ENCODE measurements around the gene SUZ12. TPM values are rescaled to one million over a fixed set of nuclear protein-coding genes. Genes with fewer than 3 reads are reported as not detected.
"Not testable (repeated sequence)": the region's sequence is repeated elsewhere in the genome, so short reads cannot be mapped to it uniquely, and the experiment has no call there.

Gene SUZ12
- total RNA-seq, 4 donors from 2014 or later = 19.9 to 32.1 (median 23.8) TPM

GRCh38 chr17:31974269-31975071 lies 37.7 kb downstream of the SUZ12 start:
- WGBS, 2 donors = 96% methylated on average over 14 of the region's 14 CpGs
- H3K9me3 ChIP-seq; H3K27me3 ChIP-seq; H3K4me3 ChIP-seq (replicated peaks in 1 of 3); DNase-seq; H3K4me1 ChIP-seq; intact Hi-C loops (cut with DNase I); H3K27ac ChIP-seq: not testable (repeated sequence)
- H3K36me3 ChIP-seq = peaks cover 6 to 17% of the 10 kb centered on the region in 2 donors

- H3K4me3 ChIP-seq (replicated peaks in 1 of 3); H3K9me3 ChIP-seq; DNase-seq; H3K4me1 ChIP-seq; intact Hi-C loops (cut with DNase I); H3K27ac ChIP-seq; H3K27me3 ChIP-seq: not testable (repeated sequence)
- peaks cover 6 to 17% of the 10 kb centered on the region in 2 donors for H3K36me3 ChIP-seq
- 91 to 92% methylated on average over 5 of the region's 5 CpGs for WGBS, 2 donors
Measured at GRCh38 chr17:31975391-31975790, 38.6 kb downstream of the SUZ12 start.

DNA sequence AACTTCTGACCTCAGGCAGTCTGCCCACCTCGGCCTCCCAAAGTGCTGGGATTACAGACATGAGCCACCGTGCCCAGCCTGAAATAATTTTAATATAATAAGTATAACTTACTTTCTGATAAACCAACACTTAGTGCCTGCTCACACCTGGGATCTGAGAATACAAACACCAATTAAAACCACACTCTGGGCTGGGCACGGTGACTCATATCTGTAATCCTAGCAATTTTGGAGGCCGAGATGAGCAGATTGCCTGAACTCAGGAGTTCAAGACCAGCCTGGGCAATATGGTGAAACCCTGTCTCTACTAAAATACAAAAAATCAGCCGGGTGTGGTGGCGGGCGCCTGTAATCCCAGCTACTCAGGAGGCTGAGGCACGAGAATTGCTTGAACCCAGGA lies 55.0 kb downstream of the SUZ12 start:
- H3K9me3 ChIP-seq = not testable (repeated sequence)
- H3K36me3 ChIP-seq = peaks cover 28 to 48% of the 10 kb centered on the region in 2 donors

GRCh38 chr17:31997005-31997404 lies 60.2 kb downstream of the SUZ12 start:
- 95 to 98% methylated on average over 6 of the region's 6 CpGs for WGBS, 2 donors
- H3K36me3 ChIP-seq = peaks cover 22 to 48% of the 10 kb centered on the region in 2 donors
- intact Hi-C loops (cut with DNase I) = no loop called here

More for the DNA sequence above, 55.0 kb downstream of the SUZ12 start:
- H3K4me3 ChIP-seq (replicated peaks in 1 of 3); H3K27ac ChIP-seq; H3K4me1 ChIP-seq; DNase-seq; intact Hi-C loops (cut with DNase I); H3K27me3 ChIP-seq: not testable (repeated sequence)
- WGBS, 2 donors = 96 to 100% methylated on average over 8 of the region's 8 CpGs

GRCh38 chr17:32006957-32007462 lies 70.2 kb downstream of the SUZ12 start, which contains the start of gene LRRC37B:
TSS of gene LRRC37B (plus strand) at chr17:32007383. CDS start at chr17:32021393, 14,010 bp downstream.
- TF ChIP-seq POLR2A (IDR thresholded peaks at IDR 0.05) = peak in 1 of 2 donors; percentile 71
- TF ChIP-seq, protein P1, sequence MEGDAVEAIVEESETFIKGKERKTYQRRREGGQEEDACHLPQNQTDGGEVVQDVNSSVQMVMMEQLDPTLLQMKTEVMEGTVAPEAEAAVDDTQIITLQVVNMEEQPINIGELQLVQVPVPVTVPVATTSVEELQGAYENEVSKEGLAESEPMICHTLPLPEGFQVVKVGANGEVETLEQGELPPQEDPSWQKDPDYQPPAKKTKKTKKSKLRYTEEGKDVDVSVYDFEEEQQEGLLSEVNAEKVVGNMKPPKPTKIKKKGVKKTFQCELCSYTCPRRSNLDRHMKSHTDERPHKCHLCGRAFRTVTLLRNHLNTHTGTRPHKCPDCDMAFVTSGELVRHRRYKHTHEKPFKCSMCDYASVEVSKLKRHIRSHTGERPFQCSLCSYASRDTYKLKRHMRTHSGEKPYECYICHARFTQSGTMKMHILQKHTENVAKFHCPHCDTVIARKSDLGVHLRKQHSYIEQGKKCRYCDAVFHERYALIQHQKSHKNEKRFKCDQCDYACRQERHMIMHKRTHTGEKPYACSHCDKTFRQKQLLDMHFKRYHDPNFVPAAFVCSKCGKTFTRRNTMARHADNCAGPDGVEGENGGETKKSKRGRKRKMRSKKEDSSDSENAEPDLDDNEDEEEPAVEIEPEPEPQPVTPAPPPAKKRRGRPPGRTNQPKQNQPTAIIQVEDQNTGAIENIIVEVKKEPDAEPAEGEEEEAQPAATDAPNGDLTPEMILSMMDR (IDR thresholded peaks at IDR 0.05) = peak; percentile 50 to 99 (median 94)
- Histone ChIP-seq H3K9me3 (no peaks in the 10 kb centered on the region), H3K4me1 (peaks cover 0 to 11% of the 10 kb centered on the region in 2 donors), H3K4me3 (replicated peaks in 1 of 3) (peak within 1 kb of the TSS; percentile 31 to 86 (median 83)), H3K36me3 (no peaks in the 10 kb centered on the region), H3K27ac (peak within 1 kb of the TSS; percentile 45 to 76 (median 59)), H3K27me3 (no peaks in the 10 kb centered on the region)
- DNase-seq = peak; percentile 85 to 89
- intact Hi-C loops (cut with DNase I) = no loop called here
- WGBS, 2 donors = 1% methylated on average over 28 to 37 of the region's 51 CpGs

More at GRCh38 chr17:31997005-31997404, 60.2 kb downstream of the SUZ12 start:
- no peak overlapping the region for H3K4me3 ChIP-seq (replicated peaks in 1 of 3)
- no peaks in the 10 kb centered on the region for H3K9me3 ChIP-seq
- TF ChIP-seq POLR2A (IDR thresholded peaks at IDR 0.05) = no peak
- TF ChIP-seq, protein P1 (IDR thresholded peaks at IDR 0.05) = no peak
- no peak for DNase-seq
- no peak overlapping the region for H3K27ac ChIP-seq
- no peaks in the 10 kb centered on the region for H3K4me1 ChIP-seq
- no peaks in the 10 kb centered on the region for H3K27me3 ChIP-seq

DNA sequence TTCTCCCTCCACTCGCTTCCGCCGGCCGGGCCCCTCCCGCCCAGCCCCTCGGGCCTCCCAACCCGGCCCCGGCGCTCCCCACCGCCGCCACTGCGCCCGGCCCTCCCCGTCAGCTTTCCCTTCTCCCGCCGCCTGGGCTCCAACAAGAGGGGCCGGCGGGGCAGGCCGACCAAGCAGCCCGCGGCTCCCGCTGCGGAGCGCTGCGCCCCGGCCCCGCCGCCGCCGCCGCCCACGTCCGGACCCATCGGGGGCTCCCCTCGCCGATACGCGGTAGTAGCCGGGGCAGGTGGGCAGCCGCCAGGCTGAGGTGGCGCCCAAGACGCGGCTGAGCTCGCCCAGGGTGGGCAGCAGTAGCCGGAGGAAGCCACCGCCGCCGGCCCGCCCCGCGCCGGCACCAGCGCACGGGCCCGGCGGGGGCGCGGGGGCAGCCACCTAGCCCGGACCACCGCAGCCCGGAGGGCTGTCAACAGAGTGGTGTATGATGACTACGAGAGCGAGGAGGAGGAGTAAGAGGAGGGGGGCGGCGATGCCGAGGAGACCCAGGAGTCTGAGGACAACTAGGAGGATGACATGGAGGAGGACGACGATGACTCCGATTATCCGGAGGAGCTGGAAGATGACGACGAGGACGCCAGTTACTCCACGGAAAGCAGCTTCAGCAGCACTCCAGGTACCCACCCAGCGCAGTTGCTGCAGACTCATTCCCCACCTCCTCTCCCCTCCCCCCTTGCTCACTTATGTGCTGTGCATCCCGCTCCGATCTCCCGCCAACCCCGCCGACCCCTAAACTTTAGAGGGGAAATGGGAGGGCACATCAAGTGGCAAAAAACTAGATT lies 70.9 kb downstream of the SUZ12 start:
- no peaks in the 10 kb centered on the region for H3K36me3 ChIP-seq
- no peak for TF ChIP-seq POLR2A (IDR thresholded peaks at IDR 0.05)
- TF ChIP-seq, protein P1 (IDR thresholded peaks at IDR 0.05) = no peak
- no peaks in the 10 kb centered on the region for H3K9me3 ChIP-seq
- H3K27ac ChIP-seq = peak overlapping the region; percentile 45 to 76 (median 59)
- H3K4me1 ChIP-seq = peaks cover 0 to 11% of the 10 kb centered on the region in 2 donors
- peak overlapping the region; percentile 31 to 86 (median 83) for H3K4me3 ChIP-seq (replicated peaks in 1 of 3)
- WGBS, 2 donors = 0 to 1% methylated on average over 36 of the region's 80 CpGs
- peak; percentile 22 to 29 for DNase-seq
- intact Hi-C loops (cut with DNase I) = no loop called here
- H3K27me3 ChIP-seq = no peaks in the 10 kb centered on the region

Measured in thyroid gland (tissue), 4 donors.